GM23248 (cell line): Measurements from ENCODE around the gene SDHD.
"Not testable (repeated sequence)": the region's sequence is repeated elsewhere in the genome, so short reads cannot be mapped to it uniquely, and the experiment has no call there.

Source experiments
- EZH2 ChIP-seq: fragments of 200-600 bp; sonication (generic); IDR thresholded peaks from 2 replicates; pipeline ENCODE4 v1.6.1; 2018; ENCODE audit warnings: antibody characterized with exemption, mild to moderate bottlenecking; ENCODE audit not compliant: insufficient read depth, poor library complexity, severe bottlenecking
- EZH2phosphoT487 ChIP-seq: fragments of 200-600 bp; sonication (generic); IDR thresholded peaks from 2 replicates; pipeline ENCODE4 v1.6.1; 2018; ENCODE audit warnings: antibody characterized with exemption, moderate library complexity, mild to moderate bottlenecking, low read depth; ENCODE audit not compliant: insufficient read depth

GRCh38 chr11:112046647-112047046, 40.0 kb upstream of the SDHD start:
- TF ChIP-seq EZH2, EZH2phosphoT487: not testable (repeated sequence)
